Measurements from ENCODE around the gene ITPRID1. TPM values are rescaled to one million over a fixed set of nuclear protein-coding genes. Genes with fewer than 3 reads are reported as not detected.
"Not testable (repeated sequence)": the region's sequence is repeated elsewhere in the genome, so short reads cannot be mapped to it uniquely, and the experiment has no call there.

ITPRID1 gene
- total RNA-seq, result not detected
- long read RNA-seq, result 0 reads

DNA sequence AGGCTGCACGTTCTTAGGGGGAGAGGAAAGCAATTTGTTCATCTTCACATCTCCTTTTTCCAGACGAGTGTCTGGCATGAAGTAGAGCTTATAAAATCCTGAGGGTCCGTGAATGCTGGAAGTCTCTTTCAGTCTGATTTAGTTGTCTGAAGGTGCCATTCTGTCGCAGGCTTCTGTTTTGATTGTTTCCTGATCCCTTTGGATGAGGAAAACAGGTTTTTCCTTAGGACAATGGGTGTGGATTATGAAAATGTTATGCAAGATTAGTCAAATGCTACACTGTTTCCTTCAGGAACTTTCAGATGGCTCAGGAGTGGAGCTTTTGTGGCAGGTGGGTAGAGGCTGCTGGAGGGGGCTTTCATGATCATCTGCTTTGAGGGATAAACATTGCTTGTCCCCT lies at the start of gene ITPRID1:
Gene ITPRID1 (plus strand): TSS at position 301 of the 400 bp plus-strand sequence. CDS start 38,935 bp downstream, outside the sequence.
- Histone ChIP-seq H3K36me3 (no peaks in the 10 kb centered on the region), H3K27ac (replicated peaks) (no peak within 1 kb of the TSS), H3K9me3 (replicated peaks) (peaks cover 9% of the 10 kb centered on the region), H3K4me3 (no peak within 1 kb of the TSS), H3K4me1 (no peaks in the 10 kb centered on the region), H3K27me3 (ENCODE audit: low read depth) (peaks cover 24% of the 10 kb centered on the region)
- intact Hi-C loops (cut with micrococcal nuclease), result no loop called here
- no peak for TF ChIP-seq CTCF (IDR thresholded peaks at IDR 0.05; ENCODE audit: borderline replicate concordance)
- no peak for DNase-seq

DNA sequence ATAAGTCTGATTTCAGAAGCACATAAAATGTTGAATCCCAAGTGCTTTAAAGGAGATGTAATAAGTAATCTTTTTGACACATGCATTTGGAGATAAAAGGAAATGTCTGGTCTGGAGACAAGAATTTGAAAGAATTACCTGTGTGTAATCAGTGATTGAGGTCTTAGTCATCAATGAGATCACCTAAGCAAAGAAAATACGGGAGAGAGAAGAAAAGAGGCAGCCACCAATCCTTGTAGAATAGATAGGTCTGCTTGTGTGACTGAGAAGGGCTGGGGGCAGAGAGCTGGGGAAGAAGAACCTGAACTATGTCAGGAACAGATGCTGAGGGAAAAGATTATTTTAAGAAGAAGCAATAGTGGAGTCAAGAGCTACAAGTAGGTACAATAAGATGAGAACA lies 49.3 kb upstream of the ITPRID1 start:
- no peak for TF ChIP-seq CTCF (IDR thresholded peaks at IDR 0.05; ENCODE audit: borderline replicate concordance)
- Histone ChIP-seq H3K27ac (replicated peaks) (no peak overlapping the region), H3K27me3 (ENCODE audit: low read depth) (peaks cover 41% of the 10 kb centered on the region), H3K4me3 (no peak overlapping the region), H3K4me1 (no peaks in the 10 kb centered on the region), H3K36me3 (no peaks in the 10 kb centered on the region), H3K9me3 (replicated peaks) (no peaks in the 10 kb centered on the region)
- intact Hi-C loops (cut with micrococcal nuclease), result no loop called here
- DNase-seq, result no peak

GRCh38 chr7:31465285-31465684 lies 48.6 kb upstream of the ITPRID1 start:
- intact Hi-C loops (cut with micrococcal nuclease), result no loop called here
- no peaks in the 10 kb centered on the region for H3K36me3 ChIP-seq
- TF ChIP-seq CTCF (IDR thresholded peaks at IDR 0.05; ENCODE audit: borderline replicate concordance), result no peak
- H3K9me3 ChIP-seq (replicated peaks), result no peaks in the 10 kb centered on the region
- H3K4me1 ChIP-seq, result no peaks in the 10 kb centered on the region
- peaks cover 34% of the 10 kb centered on the region for H3K27me3 ChIP-seq (ENCODE audit: low read depth)
- no peak overlapping the region for H3K4me3 ChIP-seq
- DNase-seq, result no peak
- no peak overlapping the region for H3K27ac ChIP-seq (replicated peaks)

- DNase-seq, result no peak
- H3K27me3 ChIP-seq (ENCODE audit: low read depth), result peaks cover 35% of the 10 kb centered on the region
- H3K36me3 ChIP-seq, result no peaks in the 10 kb centered on the region
- no peak overlapping the region for H3K27ac ChIP-seq (replicated peaks)
- no peak overlapping the region for H3K4me3 ChIP-seq
- intact Hi-C loops (cut with micrococcal nuclease), result no loop called here
- H3K4me1 ChIP-seq, result no peaks in the 10 kb centered on the region
- H3K9me3 ChIP-seq (replicated peaks), result no peaks in the 10 kb centered on the region
- TF ChIP-seq CTCF (IDR thresholded peaks at IDR 0.05; ENCODE audit: borderline replicate concordance), result no peak
These were observed 47.9 kb upstream of the ITPRID1 start for GRCh38 chr7:31466036-31466435.

- H3K9me3 ChIP-seq (replicated peaks); H3K4me3 ChIP-seq; DNase-seq; H3K4me1 ChIP-seq; H3K27ac ChIP-seq (replicated peaks); intact Hi-C loops (cut with micrococcal nuclease); H3K36me3 ChIP-seq: not testable (repeated sequence)
- H3K27me3 ChIP-seq (ENCODE audit: low read depth), result peaks cover 49% of the 10 kb centered on the region
These were observed 43.0 kb upstream of the ITPRID1 start for GRCh38 chr7:31470883-31471282.

DNA sequence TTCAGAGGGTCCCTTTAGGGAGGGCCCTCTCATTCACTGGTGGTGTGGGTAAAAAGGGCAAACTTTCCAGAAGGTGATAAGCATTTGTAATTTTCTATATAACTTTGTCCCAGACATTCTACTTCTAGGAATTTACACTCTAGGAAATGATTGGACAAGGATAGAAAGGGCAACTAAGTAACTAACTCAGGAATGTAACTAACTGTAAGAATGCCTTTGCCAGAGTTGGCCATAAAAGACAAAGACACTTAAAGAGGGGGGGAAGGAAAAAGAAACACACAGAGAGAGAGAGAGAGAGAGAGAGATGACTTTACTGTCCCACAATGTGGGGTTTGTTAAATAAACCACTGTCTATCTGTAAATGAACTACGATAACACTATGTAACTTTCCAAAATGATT lies 38.5 kb upstream of the ITPRID1 start:
- no peaks in the 10 kb centered on the region for H3K36me3 ChIP-seq
- TF ChIP-seq CTCF (IDR thresholded peaks at IDR 0.05; ENCODE audit: borderline replicate concordance), result no peak
- H3K9me3 ChIP-seq (replicated peaks), result no peaks in the 10 kb centered on the region
- H3K27me3 ChIP-seq (ENCODE audit: low read depth), result peaks cover 40% of the 10 kb centered on the region
- intact Hi-C loops (cut with micrococcal nuclease), result no loop called here
- no peak for DNase-seq
- no peak overlapping the region for H3K27ac ChIP-seq (replicated peaks)
- no peak overlapping the region for H3K4me3 ChIP-seq
- no peaks in the 10 kb centered on the region for H3K4me1 ChIP-seq
